Upper lobe of right lung (tissue), 1 donor: ENCODE measurements around the gene BICC1. TPM values are rescaled to one million over a fixed set of nuclear protein-coding genes. Genes with fewer than 3 reads are reported as not detected.

ENCODE experiments used
- ATAC-seq: fragments of 200-7000 bp; cut with Tn5 transposase; one replicate; pipeline ENCODE4 v1.9.1; 2020; ENCODE audit warnings: mild to moderate bottlenecking, moderate library complexity
- DNase-seq: peaks from one replicate; pipeline ENCODE4 v3.0.0-alpha.2; 2020
- H3K27ac ChIP-seq: fragments of 200-600 bp; one replicate; pipeline ENCODE4 v1.8.0; 2022
- H3K27me3 ChIP-seq: fragments of 200-600 bp; one replicate; pipeline ENCODE4 v1.8.0; 2022; ENCODE audit warnings: mild to moderate bottlenecking
- H3K36me3 ChIP-seq: fragments of 200-600 bp; one replicate; pipeline ENCODE4 v1.8.0; 2022
- H3K4me1 ChIP-seq: fragments of 200-600 bp; one replicate; pipeline ENCODE4 v1.8.0; 2022
- H3K4me3 ChIP-seq: fragments of 200-600 bp; one replicate; pipeline ENCODE4 v1.8.0; 2022; ENCODE audit warnings: mild to moderate bottlenecking
- H3K9me3 ChIP-seq: fragments of 200-600 bp; one replicate; pipeline ENCODE4 v1.8.0; 2022
- CTCF ChIP-seq: fragments of 200-600 bp; IDR thresholded peaks from one replicate; pipeline ENCODE4 v1.8.0; 2022; ENCODE audit warnings: antibody characterized with exemption
- intact Hi-C: fragments of 100-400 bp; cut with DNase I; formaldehyde crosslinking; loops from one replicate; pipeline ENCODE4 v1.11.0; 2022
- total RNA-seq: library from RNA; stranded (reverse); fragmentation: NEBNext Ultra II Directional; extraction: Animal tissue kit (Norgen Biotek cat#: 25700); gene quantifications from one replicate; pipeline ENCODE4 v1.2.1, GENCODE V29; 2021
- donor health status: DM: no; HTN: yes; CAD: no; lungs with severe emphysema.

Gene BICC1
- total RNA-seq, 1 donor from 2014 or later = 9.2 TPM

GRCh38 chr10:58576751-58577436 is 64.2 kb downstream of the BICC1 start:
- peak; percentile 34 for ATAC-seq

GRCh38 chr10:58577437-58577777 is 64.7 kb downstream of the BICC1 start:
- H3K27ac ChIP-seq = no peak overlapping the region
- H3K27me3 ChIP-seq = no peaks in the 10 kb centered on the region
- no peaks in the 10 kb centered on the region for H3K36me3 ChIP-seq
- DNase-seq = no peak
- peaks cover 8% of the 10 kb centered on the region for H3K4me1 ChIP-seq
- H3K9me3 ChIP-seq = no peaks in the 10 kb centered on the region
- no peak overlapping the region for H3K4me3 ChIP-seq
- intact Hi-C loops = no loop called here
- peak; percentile 70 for ATAC-seq
- no peak for TF ChIP-seq CTCF

More at GRCh38 chr10:58576751-58577436, 64.2 kb downstream of the BICC1 start:
- no peak overlapping the region for H3K4me3 ChIP-seq
- no peaks in the 10 kb centered on the region for H3K9me3 ChIP-seq
- H3K27ac ChIP-seq = peak overlapping the region; percentile 43
- no peak for TF ChIP-seq CTCF
- DNase-seq = no peak
- intact Hi-C loops = no loop called here
- H3K36me3 ChIP-seq = no peaks in the 10 kb centered on the region
- no peaks in the 10 kb centered on the region for H3K27me3 ChIP-seq
- H3K4me1 ChIP-seq = peaks cover 8% of the 10 kb centered on the region

- Histone ChIP-seq H3K36me3 (no peaks in the 10 kb centered on the region), H3K9me3 (no peaks in the 10 kb centered on the region), H3K27me3 (no peaks in the 10 kb centered on the region), H3K27ac (no peak overlapping the region), H3K4me3 (no peak overlapping the region), H3K4me1 (peaks cover 8% of the 10 kb centered on the region)
- intact Hi-C loops = no loop called here
- TF ChIP-seq CTCF = no peak
- ATAC-seq (no peak), DNase-seq (no peak)
Observed at GRCh38 chr10:58578366-58578765, 65.7 kb downstream of the BICC1 start.

- no peaks in the 10 kb centered on the region for H3K36me3 ChIP-seq
- no peak overlapping the region for H3K4me3 ChIP-seq
- no peak for DNase-seq
- ATAC-seq = no peak
- intact Hi-C loops = no loop called here
- H3K4me1 ChIP-seq = peaks cover 8% of the 10 kb centered on the region
- H3K27ac ChIP-seq = no peak overlapping the region
- no peaks in the 10 kb centered on the region for H3K9me3 ChIP-seq
- TF ChIP-seq CTCF = no peak
- no peaks in the 10 kb centered on the region for H3K27me3 ChIP-seq
Observed at GRCh38 chr10:58579011-58579655, 66.5 kb downstream of the BICC1 start.

GRCh38 chr10:58582045-58582444 is 69.4 kb downstream of the BICC1 start:
- TF ChIP-seq CTCF = no peak
- H3K27me3 ChIP-seq = no peaks in the 10 kb centered on the region
- DNase-seq (no peak), ATAC-seq (no peak)
- no peaks in the 10 kb centered on the region for H3K9me3 ChIP-seq
- H3K4me1 ChIP-seq = peaks cover 8% of the 10 kb centered on the region
- no peak overlapping the region for H3K27ac ChIP-seq
- H3K36me3 ChIP-seq = no peaks in the 10 kb centered on the region
- intact Hi-C loops = no loop called here
- no peak overlapping the region for H3K4me3 ChIP-seq
